ENCODE measurements around the gene STAMBP.
A peak's percentile ranks its signal among the peaks of the same experiment; 100 is the strongest.

STAMBP gene

GRCh38 chr2:73906847-73907505 is 78.2 kb downstream of the STAMBP start:
- no peak for DNase-seq (ENCODE audit: low spot score)

GRCh38 chr2:73907840-73908452 is 79.2 kb downstream of the STAMBP start:
- DNase-seq (ENCODE audit: low spot score), result peak; percentile 64

GRCh38 chr2:73908689-73909652 is 80.2 kb downstream of the STAMBP start:
- no peak for DNase-seq (ENCODE audit: low spot score)

GRCh38 chr2:73910873-73911547 is 82.2 kb downstream of the STAMBP start:
- no peak for DNase-seq (ENCODE audit: low spot score)

- DNase-seq (ENCODE audit: low spot score), result no peak
These were observed 82.9 kb downstream of the STAMBP start for GRCh38 chr2:73911548-73912208.

GRCh38 chr2:73913414-73914054 is 84.8 kb downstream of the STAMBP start:
- no peak for DNase-seq (ENCODE audit: low spot score)

- DNase-seq (ENCODE audit: low spot score), result no peak
These were observed 85.9 kb downstream of the STAMBP start for GRCh38 chr2:73914667-73915066.

- DNase-seq (ENCODE audit: low spot score), result no peak
These were observed 86.8 kb downstream of the STAMBP start for GRCh38 chr2:73915437-73915993.

- no peak for DNase-seq (ENCODE audit: low spot score)
These were observed 87.9 kb downstream of the STAMBP start for GRCh38 chr2:73916666-73917065.

GRCh38 chr2:73917296-73917695 is 88.5 kb downstream of the STAMBP start:
- no peak for DNase-seq (ENCODE audit: low spot score)

- DNase-seq (ENCODE audit: low spot score), result no peak
These were observed 89.0 kb downstream of the STAMBP start for GRCh38 chr2:73917696-73918207.

GRCh38 chr2:73918856-73919255 is 90.1 kb downstream of the STAMBP start:
- no peak for DNase-seq (ENCODE audit: low spot score)

- no peak for DNase-seq (ENCODE audit: low spot score)
These were observed 91.0 kb downstream of the STAMBP start for GRCh38 chr2:73919596-73920228.

- peak; percentile 12 for DNase-seq (ENCODE audit: low spot score)
These were observed 92.1 kb downstream of the STAMBP start for GRCh38 chr2:73920577-73921545.

GRCh38 chr2:73921581-73921980 is 92.8 kb downstream of the STAMBP start:
- DNase-seq (ENCODE audit: low spot score), result no peak

GRCh38 chr2:73922681-73923080 is 93.9 kb downstream of the STAMBP start:
- no peak for DNase-seq (ENCODE audit: low spot score)
